ENCODE results near the gene MARVELD1.

The MARVELD1 gene

DNA sequence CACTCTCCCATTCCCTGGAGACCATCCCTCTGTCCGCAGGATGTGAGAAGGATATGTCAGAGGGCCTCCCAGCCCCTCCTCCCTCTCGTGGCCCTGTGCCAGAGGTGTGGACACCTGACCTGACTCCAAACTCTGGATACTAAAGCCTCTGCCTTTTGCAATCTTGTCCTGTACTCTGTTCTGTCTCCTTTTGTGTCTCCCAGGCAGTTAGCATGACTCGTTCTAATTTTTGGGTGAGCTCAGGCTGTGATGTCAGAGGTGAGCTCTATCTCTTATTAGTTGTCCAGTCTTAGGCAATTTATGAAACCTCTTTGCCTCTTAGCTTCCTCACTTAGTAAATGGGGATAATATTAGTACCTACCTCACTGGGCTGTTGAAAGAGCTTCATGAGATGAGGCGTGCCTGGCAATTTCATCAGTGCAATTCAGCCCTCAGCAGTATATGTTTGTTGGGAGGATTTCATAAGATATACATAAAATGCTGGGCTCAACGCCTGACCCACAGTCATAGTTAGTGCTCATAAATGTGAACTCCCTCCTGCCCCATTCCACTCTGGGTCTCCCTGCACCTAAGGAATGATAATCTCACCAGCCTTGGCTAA lies 10.9 kb downstream of the MARVELD1 start:
- DNase-seq, result no peak

DNA sequence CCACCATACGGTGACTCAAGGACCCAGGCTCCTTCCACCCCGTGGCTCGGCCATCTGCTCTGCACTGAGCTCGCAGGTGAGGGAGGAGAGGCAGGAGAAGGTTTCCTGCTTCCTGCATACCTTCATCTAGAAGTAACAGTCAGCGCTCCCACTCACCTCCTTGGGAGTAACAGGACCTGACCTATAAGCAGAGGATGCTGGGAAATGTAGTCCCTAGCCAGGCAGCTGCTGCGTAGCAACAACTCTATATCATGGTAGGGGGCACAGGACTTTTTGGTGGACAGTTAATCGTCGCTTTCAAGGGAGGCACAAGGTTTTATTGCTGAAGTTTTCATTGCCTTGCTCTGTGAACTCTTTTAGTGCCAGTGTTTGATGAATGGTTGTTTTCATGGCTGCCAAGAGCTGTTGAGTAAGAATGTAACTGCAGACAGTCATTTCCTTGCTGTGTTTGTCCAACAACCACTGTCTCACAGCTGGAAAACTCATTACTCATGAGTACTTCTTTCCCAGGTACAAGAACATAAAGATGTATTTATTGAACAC lies 13.2 kb downstream of the MARVELD1 start:
- no peak for DNase-seq

DNA sequence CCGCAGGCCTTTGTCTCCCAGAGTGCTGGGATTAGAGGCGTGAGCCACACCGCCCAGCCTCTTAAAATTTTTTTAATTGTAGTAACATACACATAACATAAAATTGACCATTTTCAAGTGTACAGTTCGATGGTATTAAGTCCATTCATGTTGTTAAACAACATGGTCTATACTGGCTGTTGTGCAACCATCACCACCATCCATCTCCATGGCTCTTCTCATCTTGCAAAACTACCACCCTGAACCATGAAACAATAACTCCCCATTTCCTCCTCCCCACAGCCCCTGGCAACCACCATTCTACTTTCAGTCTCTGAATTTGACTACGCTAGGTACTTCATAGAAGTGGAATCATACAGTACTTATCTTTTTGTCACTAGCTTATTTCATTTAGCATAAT lies 15.5 kb downstream of the MARVELD1 start:
- no peak for DNase-seq

DNA sequence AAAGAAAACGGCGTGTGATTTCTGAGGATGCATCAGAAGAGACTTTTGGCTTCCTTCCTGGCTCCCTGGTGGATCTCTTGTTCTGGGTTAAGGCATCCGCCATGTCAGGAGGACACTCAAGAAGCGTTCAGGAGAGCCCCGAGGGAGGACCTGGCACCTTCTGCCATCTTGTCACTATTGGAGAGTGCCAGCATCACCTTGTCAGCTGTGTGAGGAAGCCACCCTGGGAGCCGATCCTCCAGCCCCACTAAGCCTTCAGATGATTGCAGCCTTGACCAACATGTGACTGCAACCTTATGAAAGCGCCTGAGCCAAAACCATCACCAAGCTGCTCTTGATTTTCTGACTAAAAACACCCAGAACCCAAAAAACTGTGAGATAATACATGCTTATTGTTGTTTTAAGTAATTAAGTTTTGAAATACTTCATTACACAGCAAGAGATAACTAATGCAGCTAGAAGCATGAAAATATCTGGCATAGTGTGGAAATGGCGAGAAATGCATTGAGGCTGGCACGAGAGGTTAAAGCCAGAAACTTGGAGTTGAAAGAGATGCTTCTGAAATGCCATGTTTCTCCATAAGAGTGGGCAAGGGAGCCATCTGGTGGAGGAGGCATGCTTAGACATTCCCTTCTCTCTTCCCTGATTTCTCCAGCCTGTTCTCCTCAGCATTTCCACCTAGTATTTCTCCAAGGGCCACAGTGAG lies 18.0 kb downstream of the MARVELD1 start:
- peak; percentile 68 for DNase-seq

DNA sequence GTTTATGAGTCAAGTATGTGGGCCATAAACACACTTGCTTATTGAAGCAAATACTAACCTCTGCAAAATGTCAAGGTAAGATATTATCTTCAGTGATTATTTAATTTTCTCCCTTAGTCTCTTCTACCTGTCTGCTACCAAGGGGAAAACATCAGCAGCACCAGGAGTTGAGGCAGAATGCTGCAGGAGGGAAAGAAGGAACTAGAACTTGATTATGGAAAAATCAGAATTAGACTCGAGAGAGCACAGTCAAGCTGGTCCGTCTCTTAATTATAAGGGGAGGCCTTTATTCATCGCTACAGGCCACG lies 18.5 kb downstream of the MARVELD1 start:
- no peak for DNase-seq

DNA sequence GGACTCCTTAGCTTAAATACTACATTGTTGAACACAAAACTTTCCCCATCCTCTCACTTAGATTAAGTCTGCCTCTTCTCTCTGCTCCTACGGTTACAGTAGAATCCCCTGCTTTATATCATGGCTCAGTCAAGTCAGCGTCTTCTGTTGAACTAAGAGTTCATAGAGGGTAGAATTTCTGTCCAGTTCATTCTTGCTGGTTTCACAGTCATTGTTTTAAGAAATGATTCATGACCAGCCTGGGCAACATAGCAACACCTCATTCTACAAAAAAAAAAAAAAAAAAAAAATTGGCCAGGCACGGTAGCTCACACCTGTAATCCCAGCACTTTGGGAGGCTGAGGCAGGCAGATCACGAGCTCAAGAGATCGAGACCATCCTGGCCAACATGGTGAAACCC lies 19.7 kb downstream of the MARVELD1 start:
- DNase-seq, result no peak

DNA sequence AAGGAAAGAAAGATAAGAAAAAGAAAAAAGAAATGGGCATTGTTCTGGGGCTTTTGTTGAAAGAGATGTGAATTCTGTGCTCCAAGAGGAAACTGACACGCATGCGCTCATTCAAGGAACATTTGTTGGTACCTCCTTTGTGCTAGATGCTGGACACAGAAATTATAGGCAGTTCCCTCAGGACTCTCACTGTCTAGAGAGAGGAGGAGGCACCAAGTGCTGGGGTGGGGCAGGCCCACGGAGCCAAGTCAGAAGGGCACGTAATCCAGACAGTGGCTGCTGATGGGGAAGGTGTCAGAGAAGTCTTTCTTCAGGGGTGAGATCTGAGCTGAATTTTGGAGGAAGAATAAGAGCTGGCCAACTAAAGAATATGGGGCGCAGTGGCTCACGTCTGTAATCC lies 20.5 kb downstream of the MARVELD1 start:
- DNase-seq, result no peak

DNA sequence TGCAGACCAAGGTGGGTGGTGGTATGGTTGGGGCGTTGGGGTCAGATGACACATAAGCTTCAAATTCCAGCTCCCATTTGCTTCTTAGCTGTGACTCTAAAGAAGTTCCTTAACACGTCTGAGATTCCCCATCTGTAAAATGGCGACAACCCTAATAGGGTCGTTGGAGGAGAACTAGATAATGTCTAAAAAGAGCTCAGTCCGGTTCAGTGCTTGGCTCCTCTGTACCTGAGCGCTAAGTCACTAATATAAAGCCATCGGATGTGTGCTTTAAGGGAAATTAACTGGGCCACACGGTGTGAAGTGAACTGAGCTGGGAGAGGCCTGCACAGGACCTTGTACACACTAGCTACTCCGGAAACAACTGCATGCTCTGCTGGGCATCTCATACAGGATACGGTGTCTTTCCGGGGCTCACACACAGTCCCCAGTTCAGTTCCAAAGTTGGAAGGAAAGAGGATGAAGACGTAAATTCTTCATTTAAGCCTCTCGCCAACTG lies 22.9 kb downstream of the MARVELD1 start:
- no peak for DNase-seq

DNA sequence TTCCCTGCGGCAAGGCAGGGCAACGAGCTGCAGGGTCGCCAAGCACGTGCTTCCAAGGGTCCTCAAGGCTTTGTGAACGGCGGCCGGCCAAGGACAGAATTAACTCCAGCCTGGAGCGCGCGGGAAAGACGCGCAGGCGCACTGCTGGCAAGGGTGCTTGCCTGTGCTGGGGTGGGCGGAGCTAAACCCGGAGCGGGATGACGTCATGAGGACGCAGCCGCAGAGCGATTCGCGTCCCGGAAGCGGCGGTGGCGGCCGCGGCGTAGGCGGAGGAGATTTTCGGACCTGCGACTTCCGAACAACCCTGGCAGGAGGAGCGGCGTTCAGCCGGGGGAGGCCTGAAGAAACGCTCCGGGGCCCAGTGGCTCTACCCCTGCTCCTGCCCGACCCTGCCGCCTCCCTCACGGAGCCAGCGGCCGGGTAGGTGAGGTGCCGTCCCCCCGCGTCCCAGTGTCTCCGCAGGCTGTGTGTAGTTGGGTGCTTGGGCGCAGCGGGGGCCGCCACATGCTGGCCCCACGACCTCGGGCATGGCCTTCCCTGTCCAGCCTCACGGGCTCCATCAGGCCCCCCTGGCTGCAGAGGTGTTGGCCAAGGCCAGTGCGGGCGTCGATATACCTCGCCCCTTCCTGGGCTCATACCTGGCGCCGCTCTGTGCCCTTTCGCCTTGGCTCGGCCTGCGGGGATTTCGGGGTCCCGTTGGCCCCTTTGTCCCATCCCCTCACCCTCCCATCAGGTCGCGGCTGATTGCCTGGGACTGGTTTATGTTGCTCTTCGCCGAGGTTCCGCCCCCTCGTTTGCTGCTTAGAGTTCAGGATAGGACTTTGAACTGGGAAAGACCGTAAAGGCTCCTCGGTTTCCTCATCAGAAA lies 23.6 kb downstream of the MARVELD1 start, which contains the start of gene ZFYVE27:
TSS of gene ZFYVE27 (plus strand) at position 227 of the 868 bp plus-strand sequence. CDS start 1,350 bp downstream, outside the sequence.
- DNase-seq, result peak; percentile 97

DNA sequence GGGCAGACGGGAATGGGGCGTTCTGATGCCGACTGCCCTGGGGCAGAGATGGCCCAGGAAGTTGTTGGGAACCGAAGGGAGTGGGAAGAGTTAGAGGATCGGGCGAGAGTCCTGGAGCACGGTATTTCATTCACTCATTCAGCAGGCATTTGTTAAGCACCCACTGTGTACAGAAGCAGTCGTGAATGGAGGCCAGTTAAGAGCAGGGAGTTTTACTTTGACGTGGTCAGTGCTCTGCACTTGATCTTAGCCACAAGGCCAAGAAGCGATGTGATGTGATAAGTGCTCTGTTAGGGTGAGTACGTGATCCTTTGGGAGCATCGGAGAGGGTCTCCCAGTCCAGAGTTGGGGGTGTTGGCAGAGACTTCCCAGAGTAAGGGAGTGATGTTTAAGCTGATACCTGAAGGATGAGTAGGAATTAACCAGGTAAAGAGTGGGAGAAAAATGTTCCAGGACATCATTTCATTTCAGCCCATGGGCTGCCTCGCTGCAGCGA lies 24.3 kb downstream of the MARVELD1 start:
- DNase-seq, result no peak

DNA sequence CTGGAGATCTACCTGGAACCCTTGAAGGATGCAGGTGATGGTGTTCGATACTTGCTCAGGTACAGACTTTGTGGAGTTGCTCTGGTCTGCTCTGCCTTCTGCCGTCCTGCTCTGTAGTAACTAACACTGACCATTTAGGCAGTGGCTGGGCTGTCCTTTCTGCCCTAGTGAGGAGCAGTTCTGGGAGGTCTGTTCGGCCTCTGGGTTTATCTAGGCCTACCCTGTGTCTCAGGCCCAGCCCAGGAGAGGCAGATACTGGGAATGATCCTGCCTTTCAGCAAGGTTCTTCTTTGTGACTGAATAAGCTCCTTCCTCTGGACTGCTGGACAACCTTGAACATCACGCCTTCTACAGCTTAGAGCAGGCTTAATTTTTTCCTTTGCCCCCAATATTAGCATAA lies 25.1 kb downstream of the MARVELD1 start:
- DNase-seq, result no peak

DNA sequence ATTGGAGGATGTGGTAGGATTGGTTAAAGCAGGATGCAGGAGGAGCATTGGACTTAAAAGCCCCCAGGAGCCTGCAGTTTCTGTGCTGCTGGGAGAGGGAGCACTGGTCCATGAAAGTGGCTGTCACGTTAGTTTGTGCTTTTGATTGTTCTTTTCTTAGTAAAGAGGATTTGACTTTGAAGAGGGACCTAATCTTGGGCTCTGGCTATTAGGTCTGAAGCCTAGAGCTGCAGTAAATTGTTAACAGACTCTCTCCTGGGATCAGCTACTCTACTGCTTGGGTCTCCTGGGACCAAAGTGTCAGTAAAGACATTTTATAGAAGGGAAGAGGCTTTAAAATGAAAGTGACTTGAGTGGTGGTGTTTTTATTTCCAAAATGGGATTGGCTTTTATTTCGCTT lies 27.1 kb downstream of the MARVELD1 start:
- DNase-seq, result no peak

DNA sequence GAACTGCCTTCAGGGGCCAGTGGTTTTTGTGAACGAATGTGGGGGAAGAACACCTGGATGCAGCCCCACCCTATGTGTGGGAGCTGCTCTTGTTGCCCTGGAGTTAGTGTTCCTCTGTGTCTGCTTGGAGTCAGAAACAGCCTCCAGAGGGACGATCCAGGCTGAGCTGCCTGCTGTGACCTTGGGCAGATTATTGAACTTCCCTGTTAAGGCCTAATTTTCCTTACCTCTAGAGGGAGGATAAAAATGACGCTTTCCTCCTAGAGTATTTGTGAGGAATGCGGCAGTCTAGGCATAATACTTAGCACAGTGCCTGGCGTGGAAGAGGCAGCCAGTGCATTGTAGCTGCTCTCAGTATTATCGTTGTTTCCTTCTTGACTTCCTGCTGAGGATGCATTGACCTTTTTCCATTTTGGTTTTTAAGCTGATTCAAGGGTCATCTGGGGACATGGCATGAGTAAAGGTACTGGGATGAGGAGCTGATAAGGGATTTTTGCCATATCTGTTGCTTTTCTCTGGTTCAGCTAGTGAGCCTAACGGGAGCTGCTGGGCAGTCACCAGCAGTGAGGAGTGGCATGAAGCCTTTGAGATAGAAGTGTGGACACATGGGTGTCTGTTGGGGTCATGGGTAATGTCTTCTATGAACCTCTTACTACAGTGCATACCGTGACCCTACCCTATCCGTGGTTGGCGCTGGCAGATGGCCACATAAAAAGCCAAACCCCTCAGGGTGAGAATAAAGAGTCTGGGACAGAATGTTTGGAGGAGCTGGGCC lies 29.8 kb downstream of the MARVELD1 start:
- DNase-seq, result no peak

DNA sequence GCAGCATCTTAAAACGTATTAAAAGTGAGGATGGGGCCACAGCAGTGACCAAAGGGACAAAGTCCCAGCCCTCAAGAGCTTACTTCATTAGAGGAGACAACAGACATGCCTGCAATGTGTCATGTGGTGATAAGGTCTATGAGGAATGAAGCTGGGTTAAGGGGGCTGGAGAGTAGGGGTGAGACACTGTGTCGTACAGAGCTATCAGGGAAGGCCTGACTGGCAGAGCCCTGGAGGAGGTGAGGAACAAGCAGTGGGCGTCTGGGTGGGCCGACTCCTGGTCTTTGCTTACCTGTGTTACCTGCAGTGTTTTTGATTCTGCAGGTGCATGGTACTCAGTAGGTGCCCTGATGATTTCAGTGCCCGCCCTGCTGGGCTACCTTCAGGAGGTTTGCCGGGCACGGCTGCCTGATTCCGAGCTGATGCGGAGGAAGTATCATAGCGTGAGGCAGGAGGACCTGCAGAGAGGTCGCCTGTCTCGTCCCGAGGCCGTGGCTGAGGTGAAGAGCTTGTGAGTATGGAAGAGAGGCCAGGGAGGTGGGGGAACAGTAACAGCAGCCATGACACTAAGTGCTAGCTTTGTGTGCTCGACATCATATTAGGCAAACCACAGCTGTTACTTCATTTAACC lies 31.0 kb downstream of the MARVELD1 start:
- no peak for DNase-seq

DNA sequence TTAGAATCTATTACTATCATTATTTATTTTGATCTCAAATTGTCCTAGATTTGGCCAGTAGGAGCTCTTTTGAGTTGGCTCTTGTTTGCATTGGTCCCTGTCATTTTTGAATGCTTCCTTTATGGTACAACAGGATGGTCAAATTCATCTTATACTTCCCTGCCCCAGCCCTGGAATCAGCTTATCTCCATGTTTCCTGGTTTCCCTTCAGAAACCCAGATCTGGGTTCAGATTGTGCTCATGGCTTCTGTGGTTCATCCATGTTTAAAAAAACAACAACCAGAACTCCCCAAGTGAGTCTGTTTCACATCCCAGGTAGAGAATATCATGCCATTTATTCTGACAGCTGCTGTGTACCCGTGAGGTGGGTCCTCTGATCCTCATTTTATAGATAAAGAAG lies 34.0 kb downstream of the MARVELD1 start:
- no peak for DNase-seq

DNA sequence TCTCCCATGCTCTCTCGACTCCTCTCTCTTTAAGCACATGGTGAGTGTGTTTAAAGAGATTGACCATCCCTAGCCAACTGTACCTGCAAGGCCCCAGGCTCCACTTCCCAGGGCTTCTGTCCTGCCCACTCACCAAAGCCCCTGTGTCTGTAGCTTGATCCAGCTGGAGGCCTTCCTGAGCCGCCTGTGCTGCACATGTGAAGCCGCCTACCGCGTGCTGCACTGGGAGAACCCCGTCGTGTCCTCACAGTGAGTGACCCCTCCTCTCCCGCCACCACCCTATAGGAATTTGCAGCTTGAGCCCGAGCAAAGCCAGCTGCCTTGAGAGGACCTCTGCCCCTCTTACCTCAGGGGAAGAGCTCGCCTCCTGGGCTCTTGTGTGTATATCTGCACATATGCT lies 34.6 kb downstream of the MARVELD1 start:
- DNase-seq, result no peak

DNA sequence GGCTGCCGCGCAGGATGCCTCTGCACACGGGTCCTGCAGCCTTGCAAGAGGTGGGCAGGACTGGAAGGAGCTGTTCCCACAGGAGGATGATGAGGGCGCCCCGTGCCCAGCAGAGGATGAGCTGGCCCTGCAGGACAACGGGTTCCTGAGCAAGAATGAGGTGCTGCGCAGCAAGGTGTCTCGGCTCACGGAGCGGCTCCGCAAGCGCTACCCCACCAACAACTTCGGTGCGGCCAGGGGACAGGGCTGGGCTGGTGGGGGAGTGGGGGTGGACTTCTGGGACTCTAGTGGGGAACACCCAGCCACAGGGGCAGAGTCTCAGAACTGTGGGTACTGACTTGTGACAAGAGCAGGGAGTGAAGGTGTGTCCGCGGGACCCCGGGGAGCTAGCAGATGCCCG lies 39.4 kb downstream of the MARVELD1 start:
- DNase-seq, result no peak

DNA sequence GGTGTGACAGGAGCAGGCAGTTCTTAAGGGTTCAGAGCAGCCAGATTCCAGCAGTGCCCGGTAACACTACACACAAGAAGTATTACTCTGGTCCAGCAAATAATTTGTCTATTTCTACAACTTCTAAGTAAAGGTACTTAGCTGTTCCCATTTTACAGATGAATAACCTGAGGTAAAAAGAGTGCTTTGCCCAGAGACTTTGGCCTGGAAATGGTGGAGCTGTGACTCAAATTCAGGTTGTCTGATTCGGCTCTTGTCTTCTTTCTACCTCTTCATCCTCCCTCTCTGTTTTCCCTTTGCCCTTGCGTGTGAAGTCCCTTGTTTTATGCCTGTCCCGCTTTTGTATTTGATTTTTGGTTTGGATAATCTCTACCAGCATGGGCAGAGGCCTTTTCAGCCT lies 41.2 kb downstream of the MARVELD1 start:
- DNase-seq, result no peak

DNA sequence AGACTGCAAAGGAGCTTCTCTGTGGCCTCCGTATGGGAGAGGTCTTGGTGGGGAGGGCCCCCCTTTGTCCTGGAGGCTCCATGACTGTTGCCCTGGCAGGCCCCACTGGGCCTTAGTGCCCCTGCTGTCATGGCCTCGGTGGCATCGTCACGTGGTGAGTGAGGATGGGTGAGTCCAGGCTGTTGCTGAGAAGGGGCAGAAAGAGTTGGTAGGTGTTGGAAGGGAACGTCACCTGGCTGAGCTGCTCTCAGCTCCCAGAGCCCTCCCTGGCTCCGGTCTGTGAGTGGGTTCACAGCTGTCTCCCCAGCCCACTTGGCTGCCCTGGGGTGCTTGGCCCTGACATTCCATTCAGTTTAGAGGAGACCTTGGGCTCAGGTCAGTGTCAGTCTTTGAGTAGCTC lies 42.2 kb downstream of the MARVELD1 start:
- DNase-seq, result no peak

DNA sequence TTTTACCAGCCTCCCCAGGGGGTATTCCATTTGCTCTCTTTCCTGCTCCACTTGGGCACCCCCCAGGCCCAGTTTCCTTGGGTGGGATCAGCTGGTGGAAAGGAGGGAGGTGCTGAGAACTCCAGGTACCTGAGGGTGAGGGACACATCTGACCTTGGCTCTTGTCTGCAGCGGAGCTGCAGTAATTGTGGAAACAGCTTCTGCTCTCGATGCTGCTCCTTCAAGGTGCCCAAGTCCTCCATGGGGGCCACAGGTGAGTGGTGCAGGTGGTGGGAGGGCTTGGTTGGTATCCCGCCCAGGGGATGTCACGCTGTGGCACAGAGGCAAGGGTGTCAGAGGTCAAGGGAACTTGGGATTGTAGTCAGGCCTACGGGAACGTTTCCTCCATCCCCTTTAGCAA lies 43.9 kb downstream of the MARVELD1 start:
- DNase-seq, result no peak

DNA sequence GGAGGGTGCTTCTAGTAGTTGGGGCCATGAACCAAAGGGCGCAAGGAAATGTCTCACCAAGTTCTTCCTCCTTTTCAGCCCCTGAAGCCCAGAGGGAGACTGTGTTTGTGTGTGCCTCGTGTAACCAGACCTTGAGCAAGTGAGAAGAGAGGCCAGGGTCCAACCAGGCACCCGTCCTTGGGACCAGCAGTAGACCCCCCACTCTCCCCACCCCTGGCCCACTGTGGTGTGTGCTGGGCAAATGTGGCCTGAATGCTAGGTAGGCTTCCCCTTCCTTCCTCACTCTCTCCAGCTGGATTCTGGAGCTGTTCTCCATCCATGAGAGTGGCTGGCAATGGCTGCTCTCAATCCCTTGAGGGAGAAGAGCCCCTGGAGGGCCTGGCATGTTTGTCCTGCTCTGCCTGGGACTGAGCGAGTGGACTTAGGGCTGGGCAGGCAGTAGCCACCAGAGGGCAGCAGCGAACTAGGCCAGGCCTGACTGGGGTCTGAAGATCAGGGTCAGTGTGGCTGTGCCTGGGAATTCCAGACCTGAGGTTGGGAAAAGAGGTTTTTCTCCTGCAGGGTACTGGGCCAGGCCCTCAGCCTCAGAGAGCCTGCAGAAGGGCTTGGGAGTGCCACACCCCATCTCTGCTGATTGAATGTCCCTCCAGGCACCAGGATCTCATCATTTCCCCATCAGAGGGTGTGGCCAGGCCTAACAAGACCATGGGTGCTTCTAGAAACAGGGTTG lies 45.8 kb downstream of the MARVELD1 start:
- peak; percentile 48 for DNase-seq

All from stimulated activated CD4-positive, alpha-beta T cell treated with anti-CD3 and anti-CD28 coated beads, Interleukin-4, amount 100 ng/mL, for 24 hours (primary cell).